SK-N-DZ (cell line): ENCODE data around the gene AHRR.
"Not testable (repeated sequence)": the region's sequence is repeated elsewhere in the genome, so short reads cannot be mapped to it uniquely, and the experiment has no call there.

Experiments used
- DNase-seq: peaks from one replicate; pipeline ENCODE4 v3.0.0-alpha.2; 2015; ENCODE audit warnings: low spot score

AHRR gene

DNA sequence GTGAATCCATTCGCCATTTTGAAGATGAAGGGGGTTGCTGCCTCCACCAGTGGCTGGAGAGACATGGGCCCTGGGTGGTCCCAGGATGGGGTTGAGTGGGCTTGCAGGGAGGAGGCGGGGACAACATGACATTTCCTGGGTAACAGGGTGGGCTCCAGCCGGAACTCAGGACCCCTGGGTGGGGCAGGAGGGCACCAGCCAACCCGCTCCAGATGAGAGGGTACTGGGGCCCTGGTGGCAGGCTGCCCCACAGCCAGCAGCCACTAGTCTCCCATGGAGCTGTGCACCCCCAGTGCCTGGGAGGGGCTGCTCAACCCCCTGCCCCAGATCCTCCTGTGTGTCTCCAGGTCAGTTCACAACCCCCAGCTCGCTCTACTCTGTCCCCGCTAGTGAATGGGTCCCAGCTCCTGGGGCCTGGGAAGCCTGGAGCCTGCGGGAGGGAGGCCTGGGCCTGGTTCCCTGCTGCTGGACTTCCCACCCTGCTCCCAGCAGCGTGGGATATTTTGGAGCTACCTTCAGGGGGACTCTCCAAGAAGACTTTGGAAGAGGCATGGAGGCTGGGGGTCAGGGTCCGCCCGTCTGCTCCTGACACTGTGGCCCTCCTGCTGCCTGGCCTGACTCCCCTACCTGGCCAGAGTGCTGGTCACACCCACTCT is 55.9 kb downstream of the AHRR start:
- DNase-seq: no peak

GRCh38 chr5:378301-378891 is 56.9 kb downstream of the AHRR start:
- no peak for DNase-seq

DNA sequence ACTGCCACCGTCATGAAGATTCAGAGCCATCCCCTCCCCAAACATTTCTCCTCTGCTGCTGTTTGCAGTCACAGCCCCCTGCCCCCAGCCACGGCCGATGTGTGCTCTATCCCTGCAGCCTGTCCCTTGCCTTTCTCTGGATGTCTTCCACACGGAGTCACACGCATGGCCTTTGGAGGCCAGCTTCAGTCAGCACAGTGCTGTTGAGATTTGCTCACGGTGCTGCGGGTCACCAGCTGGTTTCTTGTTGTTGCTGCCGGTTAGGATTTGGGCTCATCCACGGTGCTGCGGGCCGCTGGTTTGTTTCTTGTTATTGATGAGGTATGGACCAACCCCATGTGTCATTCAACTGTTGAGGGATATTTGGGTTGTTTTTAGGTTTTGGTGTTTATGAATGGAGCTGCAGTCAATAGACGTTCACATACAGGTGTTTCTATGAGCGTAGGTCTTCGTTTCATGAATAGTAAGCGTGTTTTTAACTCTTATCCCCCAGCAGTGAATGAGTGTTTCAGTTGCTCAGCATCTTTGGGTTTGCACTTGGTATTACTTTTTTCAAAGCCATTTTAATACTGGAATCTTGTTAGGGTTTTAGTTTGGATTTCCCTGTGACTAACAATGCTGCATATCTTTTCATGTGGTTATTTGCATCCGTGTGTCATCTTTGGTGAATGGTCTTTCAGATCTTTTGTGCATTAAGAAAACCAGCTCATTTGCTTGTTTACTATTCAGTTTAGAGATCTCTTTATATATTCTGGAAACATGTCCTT is 57.6 kb downstream of the AHRR start:
- no peak for DNase-seq

- DNase-seq: no peak
Observed at GRCh38 chr5:380701-381309, 59.3 kb downstream of the AHRR start.

- no peak for DNase-seq
Observed at GRCh38 chr5:383066-383465, 61.6 kb downstream of the AHRR start.

DNA sequence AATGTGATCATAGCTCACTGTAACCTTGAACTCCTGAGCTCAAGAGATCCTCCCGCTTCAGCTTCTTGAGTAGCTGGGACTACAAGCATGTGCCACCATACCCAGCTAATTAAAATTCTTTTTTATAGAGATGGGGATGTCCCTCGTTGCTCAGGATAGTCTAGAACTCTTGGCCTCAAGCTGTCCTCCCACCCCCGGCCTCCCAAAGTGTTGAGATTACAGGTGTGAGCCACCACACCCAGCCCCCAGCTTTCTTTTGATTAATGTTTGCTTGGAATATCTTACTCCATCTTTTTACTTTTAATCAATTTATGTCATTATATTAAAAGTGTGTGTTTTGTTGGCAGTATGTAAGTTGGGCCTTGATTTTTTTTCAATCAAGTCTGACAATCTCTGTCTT is 62.1 kb downstream of the AHRR start:
- DNase-seq: no peak

DNA sequence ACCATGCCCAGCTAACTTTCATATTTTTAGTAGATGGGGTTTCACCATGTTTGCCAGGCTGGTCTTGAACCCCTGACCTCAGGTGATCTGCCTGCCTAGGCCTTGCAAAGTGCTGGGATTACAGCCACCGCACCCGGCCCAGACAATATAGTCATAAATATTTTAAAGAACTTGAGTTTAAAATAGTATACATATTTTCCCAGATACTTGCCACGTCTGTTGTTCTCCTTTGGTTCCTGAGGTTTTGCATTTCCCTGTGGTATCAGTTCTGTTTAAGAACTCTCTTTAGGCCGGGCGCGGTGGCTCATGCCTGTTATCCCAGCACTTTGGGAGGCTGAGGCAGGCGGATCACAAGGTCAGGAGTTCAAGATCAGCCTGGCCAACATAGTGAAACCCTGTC is 63.1 kb downstream of the AHRR start:
- not testable (repeated sequence) for DNase-seq

DNA sequence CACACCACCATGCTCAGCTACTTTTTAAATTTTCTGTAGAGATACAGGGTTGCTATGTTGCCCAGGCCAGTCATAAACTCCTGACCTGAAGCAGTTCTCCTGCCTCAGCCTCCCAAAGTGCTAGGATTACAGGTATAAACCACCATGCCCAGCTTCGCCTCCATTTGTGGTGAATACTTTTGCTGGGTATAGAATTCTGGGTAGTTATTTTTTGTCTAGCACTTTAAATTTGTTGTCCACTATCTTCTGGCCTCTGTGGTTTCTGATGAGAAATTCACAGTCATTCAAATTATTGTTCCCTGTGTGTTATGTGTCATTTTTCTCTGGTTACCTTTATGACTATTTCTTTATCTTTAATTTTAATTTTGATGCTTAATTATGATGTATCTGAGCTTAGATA is 63.8 kb downstream of the AHRR start:
- no peak for DNase-seq

GRCh38 chr5:386432-387341 is 65.2 kb downstream of the AHRR start:
- no peak for DNase-seq

GRCh38 chr5:387491-388265 is 66.2 kb downstream of the AHRR start:
- DNase-seq: no peak

GRCh38 chr5:388266-389196 is 67.0 kb downstream of the AHRR start:
- no peak for DNase-seq

GRCh38 chr5:389197-389821 is 67.8 kb downstream of the AHRR start:
- no peak for DNase-seq

- no peak for DNase-seq
Observed at GRCh38 chr5:389891-390622, 68.5 kb downstream of the AHRR start.

DNA sequence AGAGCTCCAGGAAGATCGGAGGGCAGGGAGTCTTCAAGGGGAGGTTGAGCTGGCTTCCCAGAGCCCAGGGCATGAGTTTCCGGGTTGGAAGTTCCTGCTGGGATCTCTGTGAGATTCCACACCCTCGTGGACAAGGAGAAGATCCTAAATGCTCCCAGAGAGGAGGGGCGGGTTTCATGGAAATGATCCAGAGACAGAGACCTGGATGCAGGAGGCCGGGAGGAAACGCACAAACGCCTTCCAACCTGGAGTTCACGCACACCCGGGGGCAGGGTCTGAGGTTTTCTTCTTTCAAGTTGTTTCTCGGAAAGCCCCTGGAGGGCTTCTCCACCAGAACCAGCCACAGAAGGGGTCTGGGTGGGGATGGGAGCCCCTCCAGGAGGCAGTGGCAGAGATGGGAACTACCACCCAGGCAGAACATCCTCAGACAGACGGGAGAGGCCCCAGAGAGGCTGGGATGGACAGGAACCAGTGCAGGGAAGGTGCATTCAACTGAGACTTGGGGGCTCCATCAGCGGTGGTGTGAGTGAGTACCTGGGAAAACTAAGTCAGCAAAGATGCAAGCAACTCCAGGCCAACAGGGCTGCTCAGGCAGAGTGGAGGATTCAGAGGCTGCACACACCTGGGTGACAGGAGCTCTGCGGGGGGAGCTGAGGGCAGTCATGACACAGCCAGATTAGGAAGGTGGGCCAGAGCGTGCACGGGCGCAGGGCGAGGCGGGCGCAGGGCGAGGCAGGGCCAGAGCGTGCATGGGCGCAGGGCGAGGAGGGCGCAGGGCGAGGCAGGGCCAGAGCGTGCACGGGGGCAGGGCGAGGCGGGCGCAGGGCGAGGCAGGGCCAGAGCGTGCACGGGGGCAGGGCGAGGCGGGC is 69.3 kb downstream of the AHRR start:
- DNase-seq: no peak

- DNase-seq: no peak
Observed at GRCh38 chr5:392431-392988, 71.0 kb downstream of the AHRR start.

GRCh38 chr5:393846-394275 is 72.3 kb downstream of the AHRR start:
- no peak for DNase-seq

- no peak for DNase-seq
Observed at GRCh38 chr5:394671-395155, 73.2 kb downstream of the AHRR start.
